OCI-LY1 (cell line): ENCODE results near the gene POLR2F.

Source experiments
- H2AFZ ChIP-seq: fragments of 200-600 bp; sonication (generic), shearing (Covaris generic); 2 replicates; pipeline ENCODE4 v1.6.0; 2014; ENCODE audit warnings: antibody characterized with exemption, mild to moderate bottlenecking, low read length
- H3F3A ChIP-seq: fragments of 200-600 bp; sonication (generic), shearing (Covaris generic); 2 replicates; pipeline ENCODE4 v1.6.0; 2014; ENCODE audit warnings: mild to moderate bottlenecking, antibody characterized with exemption, low read length, moderate library complexity; ENCODE audit not compliant: insufficient read depth
- H3K27ac ChIP-seq: fragments of 200-600 bp; sonication (generic); 2 replicates; pipeline ENCODE4 v1.5.1; 2014; ENCODE audit warnings: low read length, mixed run types, mild to moderate bottlenecking, low read depth; ENCODE audit not compliant: poor library complexity, severe bottlenecking
- H3K27me3 ChIP-seq: fragments of 200-600 bp; sonication (generic); 2 replicates; pipeline ENCODE4 v1.6.0; 2014; ENCODE audit warnings: antibody characterized with exemption, mild to moderate bottlenecking, low read length, moderate library complexity; ENCODE audit not compliant: insufficient read depth
- H3K36me3 ChIP-seq: fragments of 200-600 bp; sonication (generic); 2 replicates; pipeline ENCODE4 v1.6.1; 2014; ENCODE audit warnings: mild to moderate bottlenecking, antibody characterized with exemption, low read length, moderate library complexity, mixed read lengths; ENCODE audit not compliant: insufficient read depth
- H3K4me1 ChIP-seq: fragments of 200-600 bp; sonication (generic); 2 replicates; pipeline ENCODE4 v1.5.1; 2014; ENCODE audit warnings: mild to moderate bottlenecking, low read length, moderate library complexity; ENCODE audit not compliant: insufficient read depth, severe bottlenecking
- H3K4me2 ChIP-seq: fragments of 200-600 bp; sonication (generic), shearing (Covaris generic); 2 replicates; pipeline ENCODE4 v1.6.1; 2014; ENCODE audit warnings: low read length
- H3K4me3 ChIP-seq: fragments of 200-600 bp; sonication (generic); 2 replicates; pipeline ENCODE4 v1.5.1; 2014; ENCODE audit warnings: low read length, low read depth, mild to moderate bottlenecking, mixed read lengths; ENCODE audit not compliant: poor library complexity, severe bottlenecking
- H3K79me2 ChIP-seq: fragments of 200-600 bp; shearing (Covaris generic); 2 replicates; pipeline ENCODE4 v1.6.1; 2016; ENCODE audit warnings: mixed run types, low read length, mixed read lengths; ENCODE audit not compliant: insufficient read depth
- H3K9ac ChIP-seq: fragments of 200-600 bp; sonication (generic), shearing (Covaris generic); 2 replicates; pipeline ENCODE4 v1.6.1; 2014; ENCODE audit warnings: mild to moderate bottlenecking, low read length, mixed read lengths
- H3K9me2 ChIP-seq: fragments of 200-600 bp; sonication (generic), shearing (Covaris generic); 2 replicates; pipeline ENCODE4 v1.6.1; 2014; ENCODE audit warnings: low read depth, mild to moderate bottlenecking, low read length, mixed read lengths
- H3K9me3 ChIP-seq: fragments of 200-600 bp; shearing (Covaris generic); 2 replicates; pipeline ENCODE4 v1.6.1; 2014; ENCODE audit warnings: low read length, mixed read lengths
- H4K20me1 ChIP-seq: fragments of 200-600 bp; sonication (generic), shearing (Covaris generic); 2 replicates; pipeline ENCODE4 v1.6.0; 2016; ENCODE audit warnings: mild to moderate bottlenecking, low read length; ENCODE audit not compliant: insufficient read depth
- CTCF ChIP-seq: fragments of 200-600 bp; sonication (generic), shearing (Covaris generic); IDR thresholded peaks from 2 replicates; pipeline ENCODE4 v1.5.1; 2017; ENCODE audit warnings: mild to moderate bottlenecking, antibody characterized with exemption, low read length, moderate library complexity, mixed read lengths
- EZH2 ChIP-seq: fragments of 200-600 bp; sonication (generic), shearing (Covaris generic); IDR thresholded peaks from 2 replicates; pipeline ENCODE4 v1.8.0; 2017; ENCODE audit warnings: borderline replicate concordance, mixed run types, mild to moderate bottlenecking, antibody characterized with exemption, low read length, moderate library complexity, mixed read lengths

POLR2F gene

GRCh38 chr22:37925330-37925729 lies 28.2 kb upstream of the POLR2F start:
- no peaks in the 10 kb centered on the region for H3K9me2 ChIP-seq
- H3K27me3 ChIP-seq = no peaks in the 10 kb centered on the region
- TF ChIP-seq EZH2 = no peak
- TF ChIP-seq CTCF = no peak
- no peaks in the 10 kb centered on the region for H3K4me1 ChIP-seq
- H2AFZ ChIP-seq = no peak overlapping the region
- no peaks in the 10 kb centered on the region for H4K20me1 ChIP-seq
- no peak overlapping the region for H3K9ac ChIP-seq
- no peaks in the 10 kb centered on the region for H3F3A ChIP-seq
- no peaks in the 10 kb centered on the region for H3K79me2 ChIP-seq
- no peak overlapping the region for H3K27ac ChIP-seq
- H3K4me3 ChIP-seq = no peak overlapping the region
- H3K9me3 ChIP-seq = no peaks in the 10 kb centered on the region
- peaks cover 23% of the 10 kb centered on the region; the same call in 1 of the 2 replicates for H3K36me3 ChIP-seq
- no peak overlapping the region for H3K4me2 ChIP-seq

GRCh38 chr22:37925767-37926166 lies 27.7 kb upstream of the POLR2F start:
- no peak overlapping the region for H2AFZ ChIP-seq
- H3K27me3 ChIP-seq = no peaks in the 10 kb centered on the region
- H3K9me3 ChIP-seq = no peaks in the 10 kb centered on the region
- H3K4me3 ChIP-seq = no peak overlapping the region
- H3F3A ChIP-seq = no peaks in the 10 kb centered on the region
- no peaks in the 10 kb centered on the region for H4K20me1 ChIP-seq
- H3K27ac ChIP-seq = no peak overlapping the region
- TF ChIP-seq CTCF = no peak
- no peak overlapping the region for H3K9ac ChIP-seq
- no peaks in the 10 kb centered on the region for H3K4me1 ChIP-seq
- H3K79me2 ChIP-seq = no peaks in the 10 kb centered on the region
- no peak overlapping the region for H3K4me2 ChIP-seq
- no peaks in the 10 kb centered on the region for H3K9me2 ChIP-seq
- H3K36me3 ChIP-seq = peaks cover 23% of the 10 kb centered on the region; the same call in 1 of the 2 replicates

GRCh38 chr22:37926358-37926757 lies 27.1 kb upstream of the POLR2F start:
- Histone ChIP-seq H3K4me3 (no peak overlapping the region), H3K27me3 (no peaks in the 10 kb centered on the region), H3K36me3 (peaks cover 23% of the 10 kb centered on the region; the same call in 1 of the 2 replicates), H3K9ac (no peak overlapping the region), H3K4me1 (no peaks in the 10 kb centered on the region), H2AFZ (no peak overlapping the region), H3K4me2 (no peak overlapping the region), H3K27ac (no peak overlapping the region), H3K79me2 (no peaks in the 10 kb centered on the region), H3K9me3 (no peaks in the 10 kb centered on the region), H4K20me1 (no peaks in the 10 kb centered on the region), H3F3A (no peaks in the 10 kb centered on the region), H3K9me2 (no peaks in the 10 kb centered on the region)
- no peak for TF ChIP-seq EZH2
- no peak for TF ChIP-seq CTCF
